KMS-11 (cell line): Measurements from ENCODE around the gene PEX26.
"Not testable (repeated sequence)": the region's sequence is repeated elsewhere in the genome, so short reads cannot be mapped to it uniquely, and the experiment has no call there.

Experiments
- H2AFZ ChIP-seq: fragments of 200-600 bp; sonication (generic); 2 replicates; pipeline ENCODE4 v1.6.1; 2016; ENCODE audit warnings: antibody characterized with exemption, mixed run types, low read depth
- H3K27ac ChIP-seq: fragments of 200-600 bp; sonication (generic); 2 replicates; pipeline ENCODE4 v1.6.1; 2016; ENCODE audit warnings: mild to moderate bottlenecking, mixed run types
- H3K27me3 ChIP-seq: fragments of 200-600 bp; sonication (generic); 2 replicates; pipeline ENCODE4 v1.6.1; 2017; ENCODE audit warnings: mild to moderate bottlenecking, low read depth, mixed run types, moderate library complexity; ENCODE audit not compliant: insufficient read depth
- H3K36me3 ChIP-seq: fragments of 200-600 bp; sonication (generic); 2 replicates; pipeline ENCODE4 v1.6.1; 2017; ENCODE audit warnings: mild to moderate bottlenecking, mixed run types; ENCODE audit not compliant: insufficient read depth
- H3K4me1 ChIP-seq: fragments of 200-600 bp; sonication (generic); 2 replicates; pipeline ENCODE4 v1.6.1; 2016; ENCODE audit warnings: mild to moderate bottlenecking, low read depth, mixed run types; ENCODE audit not compliant: poor library complexity, severe bottlenecking
- H3K4me2 ChIP-seq: fragments of 200-600 bp; sonication (generic); 2 replicates; pipeline ENCODE4 v1.7.0; 2016; ENCODE audit warnings: mild to moderate bottlenecking, mixed run types
- H3K4me3 ChIP-seq: fragments of 200-600 bp; sonication (generic); IDR thresholded peaks from 2 replicates; pipeline ENCODE4 v1.6.1; 2017; ENCODE audit warnings: low read depth, low read length, mixed read lengths; ENCODE audit not compliant: insufficient read depth
- H3K79me2 ChIP-seq: fragments of 200-600 bp; sonication (generic); 2 replicates; pipeline ENCODE4 v1.6.1; 2016; ENCODE audit warnings: low read depth, mixed run types; ENCODE audit not compliant: insufficient read depth
- H3K9ac ChIP-seq: fragments of 200-600 bp; sonication (generic); 2 replicates; pipeline ENCODE4 v1.6.1; 2016; ENCODE audit warnings: mild to moderate bottlenecking, mixed run types
- H4K20me1 ChIP-seq: fragments of 200-600 bp; sonication (generic); 2 replicates; pipeline ENCODE4 v1.6.1; 2016; ENCODE audit warnings: mild to moderate bottlenecking, mixed run types; ENCODE audit not compliant: insufficient read depth
- CTCF ChIP-seq: fragments of 200-600 bp; sonication (generic); conservative IDR thresholded peaks from 2 replicates; pipeline ENCODE4 v1.6.1; 2017; ENCODE audit warnings: low read depth, mild to moderate bottlenecking, antibody characterized with exemption, low read length, moderate library complexity, mixed read lengths

PEX26 gene

GRCh38 chr22:18069041-18069440 lies 8.7 kb upstream of the PEX26 start:
- Histone ChIP-seq H3K9ac (no peak overlapping the region), H4K20me1 (no peaks in the 10 kb centered on the region), H3K4me3 (no peak overlapping the region), H3K79me2 (no peaks in the 10 kb centered on the region), H3K27ac (no peak overlapping the region), H3K4me2 (no peak overlapping the region), H3K27me3 (no peaks in the 10 kb centered on the region), H2AFZ (no peak overlapping the region), H3K4me1 (peaks cover 25% of the 10 kb centered on the region), H3K36me3 (no peaks in the 10 kb centered on the region)
- no peak for TF ChIP-seq CTCF

GRCh38 chr22:18070041-18070440 lies 7.7 kb upstream of the PEX26 start:
- no peak overlapping the region for H3K4me2 ChIP-seq
- no peak overlapping the region for H3K27ac ChIP-seq
- H3K9ac ChIP-seq: no peak overlapping the region
- H3K4me1 ChIP-seq: peaks cover 23% of the 10 kb centered on the region
- H2AFZ ChIP-seq: no peak overlapping the region
- H3K27me3 ChIP-seq: no peaks in the 10 kb centered on the region
- no peak for TF ChIP-seq CTCF
- H3K79me2 ChIP-seq: no peaks in the 10 kb centered on the region
- no peaks in the 10 kb centered on the region for H3K36me3 ChIP-seq
- no peaks in the 10 kb centered on the region for H4K20me1 ChIP-seq
- H3K4me3 ChIP-seq: no peak overlapping the region

- TF ChIP-seq CTCF: peak; percentile 42; the same call in 1 of the 2 replicates
- Histone ChIP-seq H2AFZ (no peak overlapping the region), H3K9ac (no peak overlapping the region), H3K4me1 (peaks cover 20% of the 10 kb centered on the region), H3K4me3 (no peak overlapping the region), H3K4me2 (no peak overlapping the region), H3K27me3 (no peaks in the 10 kb centered on the region), H3K27ac (no peak overlapping the region), H3K36me3 (no peaks in the 10 kb centered on the region), H3K79me2 (no peaks in the 10 kb centered on the region), H4K20me1 (no peaks in the 10 kb centered on the region)
Observed at GRCh38 chr22:18070556-18071306, 7.1 kb upstream of the PEX26 start.

- H3K27me3 ChIP-seq, H3K27ac ChIP-seq, H3K79me2 ChIP-seq, H3K9ac ChIP-seq, H4K20me1 ChIP-seq, H3K4me2 ChIP-seq, H3K36me3 ChIP-seq, H3K4me3 ChIP-seq, H2AFZ ChIP-seq: not testable (repeated sequence)
- H3K4me1 ChIP-seq: peaks cover 20% of the 10 kb centered on the region
Observed at GRCh38 chr22:18071307-18071967, 6.4 kb upstream of the PEX26 start.

GRCh38 chr22:18071968-18072310 lies 5.9 kb upstream of the PEX26 start:
- Histone ChIP-seq H3K4me1 (peaks cover 20% of the 10 kb centered on the region), H3K79me2 (no peaks in the 10 kb centered on the region), H3K27ac (no peak overlapping the region)

More at GRCh38 chr22:18071968-18072310, 5.9 kb upstream of the PEX26 start:
- Histone ChIP-seq H3K9ac (no peak overlapping the region), H4K20me1 (no peaks in the 10 kb centered on the region), H2AFZ (no peak overlapping the region), H3K27me3 (no peaks in the 10 kb centered on the region), H3K4me3 (no peak overlapping the region), H3K4me2 (no peak overlapping the region), H3K36me3 (no peaks in the 10 kb centered on the region)
- no peak for TF ChIP-seq CTCF
